ENCODE measurements around the gene OPN3. TPM values are rescaled to one million over a fixed set of nuclear protein-coding genes. Genes with fewer than 3 reads are reported as not detected.
"Not testable (repeated sequence)": the region's sequence is repeated elsewhere in the genome, so short reads cannot be mapped to it uniquely, and the experiment has no call there.

The OPN3 gene
- total RNA-seq, 2 donors from 2014 or later, result 11.6 to 19.4 TPM

- no peak overlapping the region for H3K4me3 Mint-ChIP-seq
- no peaks in the 10 kb centered on the region for H3K27me3 Mint-ChIP-seq (ENCODE audit: low read depth)
- no peak for DNase-seq
- H3K27ac Mint-ChIP-seq, result no peak overlapping the region
- peaks cover 0 to 2% of the 10 kb centered on the region in 2 donors for H3K9me3 Mint-ChIP-seq
- no peak for ATAC-seq (replicated peaks in 1 of 2)
- H3K4me1 Mint-ChIP-seq (ENCODE audit: low read depth), result peaks cover 10% of the 10 kb centered on the region
- H3K36me3 Mint-ChIP-seq (ENCODE audit: insufficient read depth in 2 of 2), result no peaks in the 10 kb centered on the region
Observed at GRCh38 chr1:241660424-241660972, 20.3 kb upstream of the OPN3 start.

- H3K36me3 Mint-ChIP-seq (ENCODE audit: insufficient read depth in 2 of 2); H3K4me3 Mint-ChIP-seq; H3K4me1 Mint-ChIP-seq (ENCODE audit: low read depth); H3K9me3 Mint-ChIP-seq; DNase-seq; ATAC-seq (replicated peaks in 1 of 2); H3K27me3 Mint-ChIP-seq (ENCODE audit: low read depth); H3K27ac Mint-ChIP-seq: not testable (repeated sequence)
Observed at GRCh38 chr1:241659016-241659415, 18.8 kb upstream of the OPN3 start.

- ATAC-seq (replicated peaks in 1 of 2) (no peak), DNase-seq (no peak)
- H3K27ac Mint-ChIP-seq, result no peak overlapping the region
- no peak overlapping the region for H3K4me3 Mint-ChIP-seq
- H3K36me3 Mint-ChIP-seq (ENCODE audit: insufficient read depth in 2 of 2), result no peaks in the 10 kb centered on the region
- peaks cover 8% of the 10 kb centered on the region for H3K27me3 Mint-ChIP-seq (ENCODE audit: low read depth)
- H3K9me3 Mint-ChIP-seq, result peaks cover 0 to 2% of the 10 kb centered on the region in 2 donors
- H3K4me1 Mint-ChIP-seq (ENCODE audit: low read depth), result peaks cover 12% of the 10 kb centered on the region
Observed at GRCh38 chr1:241658081-241658793, 18.1 kb upstream of the OPN3 start.

GRCh38 chr1:241654641-241655040, 14.5 kb upstream of the OPN3 start:
- Mint-ChIP-seq H3K9me3 (peaks cover 0 to 2% of the 10 kb centered on the region in 2 donors), H3K4me1 (ENCODE audit: low read depth) (peaks cover 6% of the 10 kb centered on the region), H3K27me3 (ENCODE audit: low read depth) (peaks cover 16% of the 10 kb centered on the region), H3K4me3 (no peak overlapping the region), H3K27ac (no peak overlapping the region), H3K36me3 (ENCODE audit: insufficient read depth in 2 of 2) (no peaks in the 10 kb centered on the region)
- ATAC-seq (replicated peaks in 1 of 2), result no peak
- DNase-seq, result no peak

- Mint-ChIP-seq H3K4me1 (ENCODE audit: low read depth) (peaks cover 6% of the 10 kb centered on the region), H3K4me3 (no peak overlapping the region), H3K27me3 (ENCODE audit: low read depth) (peaks cover 16% of the 10 kb centered on the region), H3K36me3 (ENCODE audit: insufficient read depth in 2 of 2) (no peaks in the 10 kb centered on the region), H3K9me3 (peaks cover 0 to 2% of the 10 kb centered on the region in 2 donors), H3K27ac (no peak overlapping the region)
- DNase-seq (no peak), ATAC-seq (replicated peaks in 1 of 2) (no peak)
Observed at GRCh38 chr1:241654019-241654418, 13.8 kb upstream of the OPN3 start.

GRCh38 chr1:241652012-241652411, 11.8 kb upstream of the OPN3 start, which contains the start of gene WDR64:
WDR64 (plus strand) TSS chr1:241652281; CDS start chr1:241652485, 204 bp downstream.
- no peak for ATAC-seq (replicated peaks in 1 of 2)
- DNase-seq, result no peak
- H3K27ac Mint-ChIP-seq, result no peak within 1 kb of the TSS
- H3K9me3 Mint-ChIP-seq, result peaks cover 0 to 2% of the 10 kb centered on the region in 2 donors
- H3K4me3 Mint-ChIP-seq, result no peak within 1 kb of the TSS
- H3K4me1 Mint-ChIP-seq (ENCODE audit: low read depth), result peaks cover 6% of the 10 kb centered on the region
- H3K36me3 Mint-ChIP-seq (ENCODE audit: insufficient read depth in 2 of 2), result no peaks in the 10 kb centered on the region
- peaks cover 16% of the 10 kb centered on the region for H3K27me3 Mint-ChIP-seq (ENCODE audit: low read depth)

GRCh38 chr1:241648159-241648558, 8.0 kb upstream of the OPN3 start:
- Mint-ChIP-seq H3K36me3 (ENCODE audit: insufficient read depth in 2 of 2) (no peaks in the 10 kb centered on the region), H3K4me3 (no peak overlapping the region), H3K9me3 (peaks cover 0 to 2% of the 10 kb centered on the region in 2 donors), H3K4me1 (ENCODE audit: low read depth) (peaks cover 6% of the 10 kb centered on the region), H3K27me3 (ENCODE audit: low read depth) (peaks cover 8% of the 10 kb centered on the region), H3K27ac (no peak overlapping the region)
- ATAC-seq (replicated peaks in 1 of 2) (no peak), DNase-seq (no peak)

- Mint-ChIP-seq H3K4me1 (ENCODE audit: low read depth) (peaks cover 6% of the 10 kb centered on the region), H3K27me3 (ENCODE audit: low read depth) (peaks cover 8% of the 10 kb centered on the region), H3K9me3 (peaks cover 0 to 2% of the 10 kb centered on the region in 2 donors), H3K27ac (no peak overlapping the region), H3K36me3 (ENCODE audit: insufficient read depth in 2 of 2) (no peaks in the 10 kb centered on the region), H3K4me3 (no peak overlapping the region)
- ATAC-seq (replicated peaks in 1 of 2) (peak; percentile 59 to 68), DNase-seq (no peak)
Observed at GRCh38 chr1:241647658-241648057, 7.5 kb upstream of the OPN3 start.

GRCh38 chr1:241646201-241646600, 6.0 kb upstream of the OPN3 start:
- no peak for DNase-seq
- H3K4me1 Mint-ChIP-seq (ENCODE audit: low read depth), result peaks cover 6% of the 10 kb centered on the region
- H3K27me3 Mint-ChIP-seq (ENCODE audit: low read depth), result peaks cover 8% of the 10 kb centered on the region
- no peak overlapping the region for H3K4me3 Mint-ChIP-seq
- H3K36me3 Mint-ChIP-seq (ENCODE audit: insufficient read depth in 2 of 2), result peaks cover 3 to 7% of the 10 kb centered on the region in 2 donors
- H3K9me3 Mint-ChIP-seq, result peaks cover 5% of the 10 kb centered on the region in 2 donors
- no peak overlapping the region for H3K27ac Mint-ChIP-seq
- no peak for ATAC-seq (replicated peaks in 1 of 2)

GRCh38 chr1:241645199-241645598, 5.0 kb upstream of the OPN3 start:
- peaks cover 3% of the 10 kb centered on the region for H3K27me3 Mint-ChIP-seq (ENCODE audit: low read depth)

GRCh38 chr1:241644259-241644658, 4.1 kb upstream of the OPN3 start:
- Mint-ChIP-seq H3K9me3 (peaks cover 3 to 5% of the 10 kb centered on the region in 2 donors), H3K4me1 (ENCODE audit: low read depth) (peaks cover 13% of the 10 kb centered on the region), H3K27ac (no peak overlapping the region), H3K36me3 (ENCODE audit: insufficient read depth in 2 of 2) (peaks cover 3 to 7% of the 10 kb centered on the region in 2 donors), H3K27me3 (ENCODE audit: low read depth) (no peaks in the 10 kb centered on the region), H3K4me3 (no peak overlapping the region)
- ATAC-seq (replicated peaks in 1 of 2) (no peak), DNase-seq (no peak)

More at GRCh38 chr1:241645199-241645598, 5.0 kb upstream of the OPN3 start:
- peaks cover 13% of the 10 kb centered on the region for H3K4me1 Mint-ChIP-seq (ENCODE audit: low read depth)
- peaks cover 5% of the 10 kb centered on the region in 2 donors for H3K9me3 Mint-ChIP-seq
- peaks cover 3 to 7% of the 10 kb centered on the region in 2 donors for H3K36me3 Mint-ChIP-seq (ENCODE audit: insufficient read depth in 2 of 2)
- no peak for DNase-seq
- no peak overlapping the region for H3K4me3 Mint-ChIP-seq
- ATAC-seq (replicated peaks in 1 of 2), result no peak
- H3K27ac Mint-ChIP-seq, result no peak overlapping the region

GRCh38 chr1:241642593-241642944, 2.4 kb upstream of the OPN3 start:
- Mint-ChIP-seq H3K9me3 (peaks cover 3 to 5% of the 10 kb centered on the region in 2 donors), H3K4me3 (no peak overlapping the region), H3K27me3 (ENCODE audit: low read depth) (no peaks in the 10 kb centered on the region), H3K27ac (no peak overlapping the region), H3K4me1 (ENCODE audit: low read depth) (peaks cover 27% of the 10 kb centered on the region), H3K36me3 (ENCODE audit: insufficient read depth in 2 of 2) (peaks cover 3 to 7% of the 10 kb centered on the region in 2 donors)
- no peak for ATAC-seq (replicated peaks in 1 of 2)
- DNase-seq, result no peak

- no peak for DNase-seq
- peaks cover 33% of the 10 kb centered on the region for H3K4me1 Mint-ChIP-seq (ENCODE audit: low read depth)
- no peaks in the 10 kb centered on the region for H3K27me3 Mint-ChIP-seq (ENCODE audit: low read depth)
- ATAC-seq (replicated peaks in 1 of 2), result no peak
- H3K27ac Mint-ChIP-seq, result no peak overlapping the region
- peaks cover 3 to 7% of the 10 kb centered on the region in 2 donors for H3K36me3 Mint-ChIP-seq (ENCODE audit: insufficient read depth in 2 of 2)
- no peak overlapping the region for H3K4me3 Mint-ChIP-seq
- H3K9me3 Mint-ChIP-seq, result peaks cover 3 to 5% of the 10 kb centered on the region in 2 donors
Observed at GRCh38 chr1:241641773-241642592, 1.8 kb upstream of the OPN3 start.
